HUES6 (cell line): ENCODE data around the gene TUBGCP6.

ENCODE experiments used
- H3K27ac ChIP-seq: 2 replicates; pipeline ENCODE4 v1.7.0; 2013; ENCODE audit warnings: low read depth, mild to moderate bottlenecking, low read length, inconsistent platforms
- H3K27me3 ChIP-seq: 2 replicates; pipeline ENCODE4 v1.6.1; 2013; ENCODE audit warnings: low read length; ENCODE audit not compliant: control insufficient read depth, insufficient read depth
- H3K36me3 ChIP-seq: 2 replicates; pipeline ENCODE4 v1.6.1; 2013; ENCODE audit warnings: low read length; ENCODE audit not compliant: control insufficient read depth, insufficient read depth
- H3K4me1 ChIP-seq: 2 replicates; pipeline ENCODE4 v1.6.1; 2013; ENCODE audit warnings: low read length; ENCODE audit not compliant: control insufficient read depth, insufficient read depth
- H3K4me3 ChIP-seq: 2 replicates; pipeline ENCODE4 v1.5.1; 2013; ENCODE audit warnings: low read depth, low read length
- H3K9ac ChIP-seq: one replicate; pipeline ENCODE4 v1.6.1; 2013; ENCODE audit warnings: mild to moderate bottlenecking, low read length
- H3K9me3 ChIP-seq: 2 replicates; pipeline ENCODE4 v1.6.1; 2013; ENCODE audit warnings: low read depth, low read length; ENCODE audit not compliant: control insufficient read depth, insufficient read depth

The TUBGCP6 gene

DNA sequence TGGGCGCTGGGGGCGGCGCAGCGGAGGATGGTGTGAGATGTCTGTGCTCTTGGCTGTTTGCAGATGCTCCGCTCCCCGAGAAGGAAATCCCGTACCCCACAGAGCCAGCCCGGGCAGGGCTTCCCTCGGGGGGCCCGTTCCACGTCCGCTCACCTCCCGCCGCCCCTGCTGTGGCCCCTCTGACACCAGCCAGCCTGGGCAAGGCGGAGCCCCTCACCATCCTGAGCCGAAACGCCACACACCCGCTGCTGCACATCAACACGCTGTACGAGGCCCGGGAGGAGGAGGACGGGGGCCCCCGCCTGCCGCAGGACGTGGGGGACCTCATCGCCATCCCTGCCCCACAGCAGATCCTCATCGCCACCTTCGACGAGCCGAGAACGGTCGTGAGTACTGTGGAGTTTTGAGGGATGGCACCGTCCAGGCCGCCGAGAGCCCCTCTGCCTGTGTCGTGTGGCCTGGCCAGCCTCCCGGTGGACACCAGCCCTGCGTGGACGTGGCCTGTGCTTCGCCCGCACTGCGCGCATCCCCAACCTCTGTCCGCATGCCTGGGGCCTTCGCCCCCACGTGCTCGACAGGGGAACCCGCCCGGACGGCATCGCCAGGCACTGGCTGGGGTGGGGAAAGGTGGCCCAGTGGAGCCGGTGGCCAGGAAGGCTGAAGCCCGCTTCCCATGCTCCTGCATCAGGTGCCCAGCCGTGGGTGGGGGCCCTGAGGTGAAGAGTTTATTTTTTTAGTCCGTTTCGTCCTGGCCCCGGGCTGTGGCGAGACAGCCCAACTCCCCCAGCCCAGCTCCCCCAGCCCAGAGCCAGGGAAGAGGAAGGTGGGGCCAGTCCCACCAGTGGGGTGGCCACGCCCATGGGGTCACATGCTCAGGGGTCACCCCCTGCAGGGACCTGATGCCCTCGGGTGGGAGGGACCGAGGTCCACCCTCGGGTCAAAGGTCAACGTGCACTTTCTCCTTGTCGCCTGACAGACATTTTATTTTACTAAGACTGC lies 65.7 kb downstream of the TUBGCP6 start:
- Histone ChIP-seq H3K36me3 (no peaks in the 10 kb centered on the region), H3K9me3 (no peaks in the 10 kb centered on the region), H3K27ac (no peak overlapping the region), H3K4me1 (peaks cover 13% of the 10 kb centered on the region; the same call in 1 of the 2 replicates), H3K4me3 (no peak overlapping the region), H3K27me3 (no peaks in the 10 kb centered on the region), H3K9ac (no peak overlapping the region)

DNA sequence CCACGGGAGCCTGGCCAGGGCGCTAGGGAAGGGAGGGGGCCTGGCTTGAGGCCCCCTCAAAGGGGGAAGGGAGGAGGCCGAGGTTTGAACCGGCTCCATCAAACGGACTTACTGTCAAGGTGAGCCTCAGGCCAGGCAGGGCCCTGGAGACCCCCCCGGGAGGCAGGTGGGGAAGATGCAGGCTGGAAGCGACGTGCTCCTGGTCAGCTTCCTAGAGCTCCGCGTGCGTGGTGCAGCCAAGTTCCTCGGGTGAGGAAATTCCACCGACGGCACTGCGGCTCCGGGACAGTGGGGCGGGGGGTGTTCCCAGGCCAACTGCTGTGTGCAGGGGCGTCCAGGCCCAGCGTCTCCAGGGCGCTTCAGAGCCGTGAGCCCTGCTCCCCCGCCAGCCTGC lies 66.4 kb downstream of the TUBGCP6 start:
- Histone ChIP-seq H3K27me3 (no peaks in the 10 kb centered on the region), H3K27ac (no peak overlapping the region), H3K9ac (no peak overlapping the region), H3K36me3 (no peaks in the 10 kb centered on the region), H3K4me3 (no peak overlapping the region), H3K4me1 (peaks cover 7% of the 10 kb centered on the region; the same call in 1 of the 2 replicates), H3K9me3 (no peaks in the 10 kb centered on the region)

DNA sequence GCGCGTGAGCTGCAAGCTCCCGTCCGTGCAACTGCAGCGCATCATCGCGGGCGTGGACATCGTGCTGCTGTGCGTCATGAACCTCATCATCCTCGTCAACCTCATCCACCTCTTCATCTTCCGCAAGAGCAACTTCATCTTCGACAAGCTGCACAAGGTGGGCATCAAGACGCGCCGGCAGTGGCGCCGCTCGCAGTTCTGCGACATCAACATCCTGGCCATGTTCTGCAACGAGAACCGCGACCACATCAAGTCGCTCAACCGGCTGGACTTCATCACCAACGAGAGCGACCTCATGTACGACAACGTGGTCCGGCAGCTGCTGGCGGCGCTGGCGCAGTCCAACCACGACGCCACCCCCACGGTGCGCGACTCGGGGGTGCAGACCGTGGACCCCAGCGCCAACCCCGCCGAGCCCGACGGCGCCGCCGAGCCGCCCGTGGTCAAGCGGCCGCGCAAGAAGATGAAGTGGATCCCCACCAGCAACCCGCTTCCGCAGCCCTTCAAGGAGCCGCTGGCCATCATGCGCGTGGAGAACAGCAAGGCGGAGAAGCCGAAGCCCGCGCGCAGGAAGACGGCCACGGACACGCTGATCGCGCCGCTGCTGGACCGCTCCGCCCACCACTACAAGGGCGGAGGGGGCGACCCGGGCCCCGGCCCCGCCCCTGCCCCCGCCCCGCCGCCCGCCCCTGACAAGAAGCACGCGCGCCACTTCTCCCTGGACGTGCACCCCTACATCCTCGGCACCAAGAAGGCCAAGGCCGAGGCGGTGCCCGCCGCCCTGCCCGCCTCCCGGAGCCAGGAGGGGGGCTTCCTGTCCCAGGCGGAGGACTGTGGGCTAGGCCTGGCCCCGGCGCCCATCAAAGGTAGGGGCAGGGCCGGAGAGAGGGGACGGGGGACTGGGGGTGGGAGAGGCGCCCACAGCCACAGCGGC lies 67.0 kb downstream of the TUBGCP6 start:
- Histone ChIP-seq H3K4me3 (no peak overlapping the region; the same call in 1 of the 2 replicates), H3K27ac (no peak overlapping the region), H3K4me1 (peaks cover 7% of the 10 kb centered on the region; the same call in 1 of the 2 replicates), H3K9me3 (no peaks in the 10 kb centered on the region), H3K36me3 (no peaks in the 10 kb centered on the region), H3K9ac (no peak overlapping the region), H3K27me3 (no peaks in the 10 kb centered on the region; the same call in 1 of the 2 replicates)

DNA sequence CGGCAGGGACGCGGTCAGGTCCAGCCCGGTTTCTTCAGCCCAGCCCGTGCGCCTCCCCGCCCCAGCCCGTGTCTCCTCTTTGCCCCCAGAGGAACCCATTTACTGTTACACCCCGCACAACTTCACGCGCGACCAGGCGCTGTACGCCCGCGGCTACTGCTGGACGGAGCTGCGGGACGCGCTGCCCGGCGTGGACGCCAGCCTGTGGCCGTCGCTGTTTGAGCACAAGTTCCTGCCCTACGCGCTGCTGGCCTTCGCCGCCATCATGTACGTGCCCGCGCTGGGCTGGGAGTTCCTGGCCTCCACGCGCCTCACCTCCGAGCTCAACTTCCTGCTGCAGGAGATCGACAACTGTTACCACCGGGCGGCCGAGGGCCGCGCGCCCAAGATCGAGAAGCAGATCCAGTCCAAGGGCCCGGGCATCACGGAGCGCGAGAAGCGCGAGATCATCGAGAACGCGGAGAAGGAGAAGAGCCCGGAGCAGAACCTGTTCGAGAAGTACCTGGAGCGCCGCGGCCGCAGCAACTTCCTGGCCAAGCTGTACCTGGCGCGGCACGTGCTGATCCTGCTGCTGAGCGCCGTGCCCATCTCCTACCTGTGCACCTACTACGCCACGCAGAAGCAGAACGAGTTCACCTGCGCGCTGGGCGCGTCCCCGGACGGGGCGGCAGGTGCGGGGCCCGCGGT lies 67.8 kb downstream of the TUBGCP6 start:
- Histone ChIP-seq H3K27ac (no peak overlapping the region), H3K4me1 (peaks cover 7% of the 10 kb centered on the region; the same call in 1 of the 2 replicates), H3K9me3 (no peaks in the 10 kb centered on the region), H3K4me3 (no peak overlapping the region), H3K9ac (no peak overlapping the region), H3K27me3 (peaks cover 5% of the 10 kb centered on the region; the same call in 1 of the 2 replicates), H3K36me3 (no peaks in the 10 kb centered on the region)

DNA sequence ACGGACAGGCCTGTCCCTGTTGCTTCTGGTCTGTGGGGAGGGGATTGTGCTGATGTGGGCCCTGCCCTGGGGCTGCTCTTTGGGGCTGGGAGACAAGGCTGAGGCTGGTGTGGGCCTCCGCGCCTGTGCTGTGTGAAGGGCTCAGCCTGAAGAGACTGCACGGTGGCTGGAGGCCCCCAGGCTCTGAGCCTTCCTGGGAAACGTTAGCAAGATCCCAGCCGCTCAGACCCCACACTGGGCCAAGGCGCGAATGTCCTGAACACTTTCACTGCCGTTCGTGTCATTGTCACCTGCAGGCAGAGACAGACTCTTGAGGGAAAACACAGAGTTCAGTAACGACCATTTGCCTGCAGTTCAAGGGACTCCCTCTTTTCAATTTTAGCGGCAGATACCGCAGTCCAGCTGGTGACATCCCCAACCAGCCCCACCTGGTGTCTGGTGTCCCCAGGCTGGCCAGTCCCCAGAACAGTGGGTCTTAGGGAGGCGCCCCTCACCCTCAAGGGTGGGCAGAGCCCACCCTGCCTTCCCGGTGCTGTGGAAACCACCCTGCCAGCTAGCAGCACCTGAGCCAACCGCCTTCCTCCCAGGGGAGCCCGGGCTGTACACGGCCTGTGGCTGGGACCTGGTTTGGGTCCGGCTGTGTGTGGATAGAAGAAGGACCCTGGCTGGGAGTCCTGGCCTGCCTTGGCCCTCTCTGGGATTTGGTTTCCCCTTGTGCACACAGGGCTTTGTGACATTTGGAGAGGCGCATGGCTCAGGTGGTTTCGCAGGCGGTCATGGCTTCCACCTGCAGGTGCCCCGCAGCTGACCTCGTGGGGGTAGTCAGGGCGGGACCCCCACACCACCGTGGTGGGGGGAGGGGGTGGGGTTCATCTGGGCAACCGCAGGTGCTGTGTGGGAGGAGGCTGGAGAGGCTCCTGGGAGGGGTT lies 68.6 kb downstream of the TUBGCP6 start:
- Histone ChIP-seq H3K36me3 (no peaks in the 10 kb centered on the region), H3K27ac (no peak overlapping the region), H3K4me3 (no peak overlapping the region), H3K27me3 (peaks cover 13% of the 10 kb centered on the region), H3K9me3 (no peaks in the 10 kb centered on the region), H3K4me1 (peaks cover 7% of the 10 kb centered on the region; the same call in 1 of the 2 replicates), H3K9ac (no peak overlapping the region)

DNA sequence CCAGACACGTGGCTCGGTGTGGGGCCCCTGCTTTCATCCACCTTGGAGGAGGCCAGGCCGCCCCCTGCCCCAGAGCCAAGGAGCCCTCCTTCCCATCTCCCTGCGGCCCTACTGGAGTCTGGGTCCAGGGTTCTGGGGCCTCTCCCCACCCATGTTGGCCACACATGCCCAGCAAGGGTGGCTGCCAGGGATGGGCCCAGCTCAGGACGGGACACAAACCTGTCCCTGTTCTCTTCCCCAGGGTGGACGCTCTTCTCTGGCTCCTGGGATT lies 69.7 kb downstream of the TUBGCP6 start:
- Histone ChIP-seq H3K27ac (no peak overlapping the region), H3K36me3 (no peaks in the 10 kb centered on the region), H3K9ac (no peak overlapping the region), H3K4me1 (peaks cover 7% of the 10 kb centered on the region; the same call in 1 of the 2 replicates), H3K27me3 (peaks cover 19% of the 10 kb centered on the region), H3K4me3 (no peak overlapping the region), H3K9me3 (no peaks in the 10 kb centered on the region)

DNA sequence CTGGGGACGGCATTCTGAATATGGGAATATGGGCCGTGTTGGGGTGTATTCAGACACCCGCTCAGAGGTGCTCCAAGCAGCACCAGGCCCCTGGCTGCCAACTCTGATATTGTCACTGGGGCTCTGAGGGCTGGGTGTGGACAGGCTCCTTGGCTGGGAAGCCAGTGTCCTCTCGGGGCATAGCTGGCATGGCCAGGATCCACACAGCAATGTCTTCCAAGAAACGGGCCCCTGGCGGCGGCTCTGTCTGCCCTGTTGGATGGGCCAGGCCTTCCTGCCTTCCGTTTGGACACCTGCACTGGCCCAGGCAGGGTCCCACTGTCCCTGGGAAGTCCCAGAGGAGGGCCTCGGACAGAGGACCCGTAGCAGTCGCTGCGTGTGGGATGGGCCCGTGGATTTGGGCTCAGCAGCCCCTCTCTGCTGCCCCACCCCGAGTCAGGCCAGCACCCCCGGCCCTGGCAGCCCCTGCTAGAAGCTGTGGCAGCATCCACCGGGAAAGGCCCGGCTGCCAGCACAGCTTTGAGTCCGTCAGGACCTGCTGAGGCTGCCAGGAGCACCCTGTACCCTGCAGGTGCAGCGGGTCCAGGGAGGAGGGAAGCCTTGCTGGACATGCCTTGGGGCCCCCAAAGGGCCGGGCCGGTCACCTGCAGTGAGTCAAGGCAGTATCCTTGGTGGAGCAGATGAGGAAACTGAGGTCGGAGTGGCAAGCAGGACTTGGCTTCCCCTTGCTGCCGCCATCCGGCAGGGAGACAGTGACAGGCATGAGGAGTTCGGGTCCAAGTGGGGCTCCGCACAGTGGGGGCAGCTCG lies 70.2 kb downstream of the TUBGCP6 start:
- Histone ChIP-seq H3K36me3 (no peaks in the 10 kb centered on the region), H3K4me3 (no peak overlapping the region), H3K4me1 (peaks cover 7% of the 10 kb centered on the region; the same call in 1 of the 2 replicates), H3K9ac (no peak overlapping the region), H3K27me3 (peaks cover 21% of the 10 kb centered on the region), H3K27ac (no peak overlapping the region), H3K9me3 (no peaks in the 10 kb centered on the region)

DNA sequence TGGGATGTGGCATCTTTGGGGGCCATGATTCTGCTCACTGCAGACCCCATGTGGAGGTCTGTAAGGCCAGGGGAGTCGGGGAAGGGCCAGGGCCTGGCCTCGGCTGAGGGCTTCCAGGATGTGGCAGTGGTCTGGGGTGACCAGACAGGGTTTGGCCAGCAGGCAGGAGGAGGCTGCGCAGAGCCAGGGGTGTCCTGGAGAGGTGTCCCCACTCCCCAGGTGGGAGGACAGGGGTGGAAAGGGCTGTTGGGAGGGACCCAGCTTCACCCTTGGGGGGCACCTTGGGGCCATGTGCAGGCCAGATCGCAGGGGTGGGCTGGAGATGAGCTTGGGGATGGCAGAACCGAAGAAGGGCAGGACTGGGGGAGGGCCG lies 70.9 kb downstream of the TUBGCP6 start:
- Histone ChIP-seq H3K27ac (no peak overlapping the region), H3K9me3 (no peaks in the 10 kb centered on the region), H3K36me3 (no peaks in the 10 kb centered on the region), H3K4me3 (no peak overlapping the region), H3K27me3 (peaks cover 27% of the 10 kb centered on the region), H3K4me1 (peaks cover 7% of the 10 kb centered on the region; the same call in 1 of the 2 replicates), H3K9ac (no peak overlapping the region)

DNA sequence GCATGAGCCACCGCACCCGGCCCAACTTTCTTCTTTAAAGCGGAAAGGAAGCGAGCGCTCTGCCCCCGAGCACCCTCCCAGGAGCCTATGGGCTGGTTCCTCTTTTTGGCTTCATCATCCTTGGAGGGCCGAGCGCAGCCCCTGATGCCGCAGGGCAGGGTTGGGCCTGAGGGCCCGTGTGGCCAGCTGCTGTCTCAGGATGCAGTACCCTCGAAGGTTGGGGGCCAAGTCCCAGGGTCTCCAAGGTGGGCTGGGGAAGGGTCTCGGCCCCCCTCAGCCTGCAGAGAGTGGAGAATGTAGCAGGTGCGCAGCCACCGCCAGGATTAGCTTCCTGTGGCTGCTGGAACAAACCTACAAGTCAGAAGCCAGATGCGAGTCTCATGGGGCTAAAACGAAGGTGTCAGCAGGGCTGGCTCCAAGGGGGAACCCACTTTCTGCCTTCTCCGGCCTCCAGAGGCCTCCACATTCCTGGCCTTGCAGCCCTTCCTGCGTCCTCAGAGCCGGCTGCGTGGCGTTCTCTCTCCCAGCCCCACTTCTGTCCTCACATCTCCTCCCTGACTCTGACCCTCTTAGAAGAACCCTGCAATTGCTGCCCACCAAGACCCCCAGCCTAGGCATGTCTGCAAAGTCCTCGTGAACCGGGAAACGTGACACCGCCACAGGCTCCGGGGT lies 71.4 kb downstream of the TUBGCP6 start:
- no peak overlapping the region for H3K27ac ChIP-seq
- H3K4me1 ChIP-seq, result peaks cover 7% of the 10 kb centered on the region; the same call in 1 of the 2 replicates
- no peak overlapping the region for H3K4me3 ChIP-seq
- H3K27me3 ChIP-seq, result peaks cover 32% of the 10 kb centered on the region
- H3K36me3 ChIP-seq, result no peaks in the 10 kb centered on the region
- H3K9me3 ChIP-seq, result no peaks in the 10 kb centered on the region
- H3K9ac ChIP-seq, result no peak overlapping the region
